ENCODE data around the gene SF3B5. TPM values are rescaled to one million over a fixed set of nuclear protein-coding genes. Genes with fewer than 3 reads are reported as not detected.
A peak's percentile ranks its signal among the peaks of the same experiment; 100 is the strongest.

The SF3B5 gene
- total and polyA plus RNA-seq, 2 of the 8 experiments (the other 6 are each of a cell fraction or from before 2014, with no cell fraction given), result 195 to 588 TPM

DNA sequence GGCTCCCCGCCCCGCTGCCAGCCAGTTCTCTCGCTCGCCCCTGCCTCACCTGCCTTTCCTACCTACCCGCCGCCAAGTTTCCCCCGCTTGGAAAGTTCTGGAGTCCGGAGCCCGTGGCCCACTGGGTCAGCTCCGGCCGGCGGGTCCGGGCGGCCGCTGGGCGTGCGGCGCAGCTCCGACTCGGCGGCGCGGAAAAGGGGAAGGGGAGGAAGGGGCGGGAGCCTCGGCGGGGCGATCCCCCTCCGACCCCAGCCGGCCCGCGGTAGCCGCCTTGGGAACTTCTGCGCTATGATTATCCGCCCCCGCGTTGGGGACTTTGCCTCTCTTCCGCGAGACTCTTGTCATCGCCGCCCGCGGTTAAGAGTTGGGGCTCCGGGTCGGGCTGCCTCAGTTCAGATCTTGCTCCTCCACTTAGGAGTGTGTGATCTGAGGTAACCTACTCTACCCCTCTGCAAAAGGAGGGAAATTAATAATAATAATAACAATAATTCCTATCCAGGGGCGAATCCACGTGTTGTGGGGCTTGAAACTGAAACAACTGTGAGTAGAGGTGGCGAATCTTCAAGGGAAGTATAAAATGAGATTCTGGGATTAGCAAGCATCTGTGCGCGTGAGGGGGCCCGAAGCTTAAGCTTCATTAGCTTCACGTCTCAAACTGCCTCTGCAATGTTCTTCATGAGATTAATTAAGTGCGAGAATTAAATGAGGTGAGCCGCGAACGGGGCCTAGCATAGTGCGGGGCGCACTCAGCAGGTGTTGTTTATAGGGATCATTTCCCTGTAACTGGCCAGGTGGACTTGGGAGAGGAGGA is 30.8 kb downstream of the SF3B5 start (continued):
- TF ChIP-seq, protein P1, sequence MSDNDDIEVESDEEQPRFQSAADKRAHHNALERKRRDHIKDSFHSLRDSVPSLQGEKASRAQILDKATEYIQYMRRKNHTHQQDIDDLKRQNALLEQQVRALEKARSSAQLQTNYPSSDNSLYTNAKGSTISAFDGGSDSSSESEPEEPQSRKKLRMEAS (IDR thresholded peaks at IDR 0.05), result no peak
- no peak for TF ChIP-seq SAP30 (IDR thresholded peaks at IDR 0.05; ENCODE audit: insufficient read depth, insufficient replicate concordance, low read length)
- TF ChIP-seq NANOG (IDR thresholded peaks at IDR 0.05; ENCODE audit: insufficient read depth, low read depth, low read length, poor library complexity, severe bottlenecking), result no peak
- no peak for TF ChIP-seq CBX5 (IDR thresholded peaks at IDR 0.05; ENCODE audit: low read depth, low read length)
- no peak for TF ChIP-seq CTBP2 (IDR thresholded peaks at IDR 0.05; ENCODE audit: borderline replicate concordance, insufficient read depth, insufficient read length, low read length)
- no peak for TF ChIP-seq CBX8 (IDR thresholded peaks at IDR 0.05; ENCODE audit: borderline replicate concordance, low read depth, low read length)
- TF ChIP-seq SP1 (IDR thresholded peaks at IDR 0.05; ENCODE audit: low read depth, low read length), result no peak
- TF ChIP-seq SIN3A (conservative IDR thresholded peaks at IDR 0.05 in 1 of 2, IDR thresholded peaks at IDR 0.05 in 1 of 2; ENCODE audit: low read depth in 1 of 2, low read length in 2 of 2), result no peak
- TF ChIP-seq TBP (IDR thresholded peaks at IDR 0.05; ENCODE audit: low read depth, low read length), result 0 out of 2 replicates have a peak, but pooled peaks have one; percentile 9
